Breast epithelium (tissue), 4 donors: ENCODE measurements around the gene DEDD2. TPM values are rescaled to one million over a fixed set of nuclear protein-coding genes. Genes with fewer than 3 reads are reported as not detected.

Experiments used
- DNase-seq, 2 donors: peaks; one replicate each; pipeline ENCODE4 v3.0.0-alpha.2; 2019; ENCODE audit warnings: low spot score in 2 of 2
- H3K27ac ChIP-seq, 2 donors: fragments of 200-600 bp; sonication (generic) in 1 of 2; one replicate each; pipeline ENCODE4 v1.5.1; 2016 to 2019; ENCODE audit warnings: mild to moderate bottlenecking in 1 of 2
- H3K27me3 ChIP-seq, 2 donors: fragments of 200-600 bp; sonication (generic) in 1 of 2; one replicate each; pipeline versions ENCODE4 v1.5.1 to v1.6.0; 2017 to 2019; ENCODE audit warnings: control low read depth in 1 of 2, mild to moderate bottlenecking in 1 of 2
- H3K36me3 ChIP-seq: fragments of 200-600 bp; one replicate; pipeline ENCODE4 v1.5.1; 2019
- H3K4me1 ChIP-seq, 2 donors: fragments of 200-600 bp; sonication (generic); one replicate each; pipeline ENCODE4 v1.5.1; 2016 to 2019; ENCODE audit warnings: control low read depth in 1 of 2
- H3K4me3 ChIP-seq, 3 donors: fragments of 200-600 bp; sonication (generic); 1 replicate in 2 of 3; 2 replicates in 1 of 3; pipeline ENCODE4 v1.5.1; 2016 to 2019; ENCODE audit warnings: mild to moderate bottlenecking in 3 of 3, moderate library complexity in 2 of 3
- H3K9me3 ChIP-seq, 2 donors: fragments of 200-600 bp; sonication (generic) in 1 of 2; one replicate each; pipeline ENCODE4 v1.5.1; 2016 to 2019; ENCODE audit warnings: control low read depth in 1 of 2
- CTCF ChIP-seq, 3 donors: fragments of 450-650 bp; IDR thresholded peaks; one replicate each; pipeline ENCODE4 v1.5.1; 2016 to 2017; ENCODE audit warnings: antibody characterized with exemption in 3 of 3, mild to moderate bottlenecking in 3 of 3, moderate library complexity in 3 of 3
- POLR2A ChIP-seq: fragments of 450-650 bp; IDR thresholded peaks from one replicate; pipeline ENCODE4 v1.6.1; 2016; ENCODE audit warnings: antibody characterized with exemption, mild to moderate bottlenecking, moderate library complexity
- POLR2AphosphoS5 ChIP-seq, 3 donors: sonication (generic); formaldehyde crosslinking; IDR thresholded peaks; one replicate each; pipeline ENCODE4 v1.6.1; 2017; ENCODE audit warnings: antibody characterized with exemption in 3 of 3
- intact Hi-C: fragments of 100-400 bp; cut with DNase I; formaldehyde crosslinking; loops from one replicate; pipeline ENCODE4 v1.15.1; 2023; ENCODE audit warnings: low total_unique reads
- total RNA-seq, 3 donors: library from RNA; depleted of rRNA; stranded (reverse); fragments of >200 nt; gene quantifications; one replicate each; pipeline ENCODE4 v1.1.0, GENCODE V29; 2016

Gene DEDD2
- total RNA-seq, 3 donors from 2014 or later, result 31.4 to 64.0 (median 37.0) TPM

GRCh38 chr19:42185277-42185676, 32.2 kb downstream of the DEDD2 start:
- no peak overlapping the region for H3K27ac ChIP-seq
- peaks cover 0 to 22% of the 10 kb centered on the region in 2 donors for H3K27me3 ChIP-seq
- intact Hi-C loops, result no loop called here
- DNase-seq, result no peak
- H3K9me3 ChIP-seq, result no peaks in the 10 kb centered on the region
- no peak overlapping the region for H3K4me3 ChIP-seq
- no peaks in the 10 kb centered on the region for H3K4me1 ChIP-seq
- no peak for TF ChIP-seq POLR2A
- TF ChIP-seq POLR2AphosphoS5 (IDR thresholded peaks at IDR 0.05), result no peak
- no peak for TF ChIP-seq CTCF (IDR thresholded peaks at IDR 0.05)
- no peaks in the 10 kb centered on the region for H3K36me3 ChIP-seq

DNA sequence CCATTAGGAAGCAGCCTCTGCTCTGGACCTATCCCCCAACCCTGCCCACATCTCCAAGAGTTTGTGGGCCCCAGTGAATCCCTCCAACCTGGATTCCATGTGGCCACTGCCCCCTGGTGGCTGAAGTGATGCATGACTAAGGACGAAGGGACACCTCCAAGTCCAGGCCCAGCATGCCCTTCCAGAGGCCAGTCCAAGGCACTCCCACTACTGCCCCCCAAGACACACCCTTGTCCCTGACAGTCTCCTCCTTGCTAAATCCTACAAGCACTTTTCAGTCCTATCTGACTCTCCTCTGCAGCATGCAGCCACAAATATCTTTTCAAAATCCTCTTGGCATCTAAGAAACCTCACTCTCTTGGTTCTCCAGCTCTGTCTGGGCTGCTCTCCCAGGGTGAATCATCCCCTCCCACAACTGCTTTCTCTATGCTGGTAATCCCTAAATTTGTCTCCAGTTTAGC, 33.0 kb downstream of the DEDD2 start:
- DNase-seq, result peak; percentile 44 to 68
- H3K4me1 ChIP-seq, result no peaks in the 10 kb centered on the region
- no peaks in the 10 kb centered on the region for H3K36me3 ChIP-seq
- intact Hi-C loops, result no loop called here
- TF ChIP-seq POLR2AphosphoS5 (IDR thresholded peaks at IDR 0.05) (no peak), CTCF (IDR thresholded peaks at IDR 0.05) (peak; percentile 78 to 86 (median 79)), POLR2A (no peak)
- no peak overlapping the region for H3K4me3 ChIP-seq
- H3K27me3 ChIP-seq, result peaks cover 0 to 30% of the 10 kb centered on the region in 2 donors
- no peaks in the 10 kb centered on the region for H3K9me3 ChIP-seq
- no peak overlapping the region for H3K27ac ChIP-seq

- no peak for DNase-seq
- H3K27me3 ChIP-seq, result peaks cover 2 to 68% of the 10 kb centered on the region in 2 donors
- no peak overlapping the region for H3K27ac ChIP-seq
- TF ChIP-seq CTCF (IDR thresholded peaks at IDR 0.05), result no peak
- TF ChIP-seq POLR2A, result no peak
- TF ChIP-seq POLR2AphosphoS5 (IDR thresholded peaks at IDR 0.05), result no peak
- no peaks in the 10 kb centered on the region for H3K36me3 ChIP-seq
- intact Hi-C loops, result no loop called here
- H3K4me3 ChIP-seq, result no peak overlapping the region
- peaks cover 0 to 6% of the 10 kb centered on the region in 2 donors for H3K4me1 ChIP-seq
- H3K9me3 ChIP-seq, result no peaks in the 10 kb centered on the region
Measured at GRCh38 chr19:42178791-42179674, 38.4 kb downstream of the DEDD2 start.

DNA sequence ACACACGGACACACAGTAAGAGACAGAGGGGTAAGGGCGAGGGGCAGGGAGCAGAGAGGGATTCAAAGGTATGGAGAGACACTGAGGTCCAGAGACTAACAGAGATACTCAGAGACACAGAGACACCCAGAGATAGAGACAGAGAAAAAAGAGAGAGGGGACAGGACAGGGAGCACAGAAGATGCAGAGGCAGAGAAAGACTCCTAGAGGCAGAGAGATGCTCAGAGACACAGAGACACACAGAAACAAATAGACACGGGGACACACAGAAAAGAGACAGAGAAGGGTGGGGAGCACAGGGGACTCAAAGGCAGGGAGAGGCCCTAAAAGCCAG, 39.8 kb downstream of the DEDD2 start:
- H3K4me1 ChIP-seq, result peaks cover 0 to 6% of the 10 kb centered on the region in 2 donors
- intact Hi-C loops, result no loop called here
- no peaks in the 10 kb centered on the region for H3K9me3 ChIP-seq
- no peak overlapping the region for H3K4me3 ChIP-seq
- no peak overlapping the region for H3K27ac ChIP-seq
- peaks cover 2 to 69% of the 10 kb centered on the region in 2 donors for H3K27me3 ChIP-seq
- no peak for DNase-seq
- TF ChIP-seq POLR2AphosphoS5 (IDR thresholded peaks at IDR 0.05) (no peak), CTCF (IDR thresholded peaks at IDR 0.05) (no peak), POLR2A (no peak)
- no peaks in the 10 kb centered on the region for H3K36me3 ChIP-seq

GRCh38 chr19:42176990-42177685, 40.3 kb downstream of the DEDD2 start:
- no peaks in the 10 kb centered on the region for H3K36me3 ChIP-seq
- no peak overlapping the region for H3K27ac ChIP-seq
- H3K4me1 ChIP-seq, result peaks cover 0 to 6% of the 10 kb centered on the region in 2 donors
- no peaks in the 10 kb centered on the region for H3K9me3 ChIP-seq
- intact Hi-C loops, result no loop called here
- DNase-seq, result peak; percentile 42 to 61
- H3K4me3 ChIP-seq, result peak overlapping the region; percentile 30 to 66 (median 50)
- TF ChIP-seq POLR2A, result no peak
- TF ChIP-seq POLR2AphosphoS5 (IDR thresholded peaks at IDR 0.05), result no peak
- no peak for TF ChIP-seq CTCF (IDR thresholded peaks at IDR 0.05)
- H3K27me3 ChIP-seq, result peaks cover 2 to 65% of the 10 kb centered on the region in 2 donors
